HCT116 (cell line): ENCODE measurements around the gene CADPS2.

ENCODE experiments used
- CTCF ChIP-seq, 3 experiments: fragments of 200-600 bp in 1 of 3; sonication (generic) in 1 of 3; IDR thresholded peaks in 2 of 3; conservative IDR thresholded peaks in 1 of 3; 2 replicates each; pipeline ENCODE4 v1.5.1; 2012 to 2017; ENCODE audit warnings: low read depth in 2 of 3, low read length in 2 of 3, antibody characterized with exemption in 1 of 3, borderline replicate concordance in 1 of 3, control low read depth in 1 of 3, mild to moderate bottlenecking in 1 of 3, mixed read lengths in 1 of 3, mixed run types in 1 of 3, moderate library complexity in 1 of 3; ENCODE audit not compliant: insufficient read depth in 1 of 3
- EZH2 ChIP-seq: fragments of 200-600 bp; sonication (generic); IDR thresholded peaks from 2 replicates; pipeline ENCODE4 v1.6.1; 2017; ENCODE audit warnings: antibody characterized with exemption, mixed run types
- POLR2A ChIP-seq: IDR thresholded peaks from 2 replicates; pipeline ENCODE4 v1.7.0; 2011; ENCODE audit warnings: borderline replicate concordance; ENCODE audit not compliant: insufficient read depth, insufficient read length; ENCODE audit errors: extremely low read depth
- SP1 ChIP-seq: IDR thresholded peaks from 2 replicates; pipeline ENCODE4 v1.6.1; 2012; ENCODE audit warnings: low read depth
- YY1 ChIP-seq: IDR thresholded peaks from 2 replicates; pipeline ENCODE4 v1.6.1; 2011; ENCODE audit warnings: low read length, low read depth, moderate library complexity, mild to moderate bottlenecking; ENCODE audit not compliant: insufficient replicate concordance; ENCODE audit errors: extremely low read depth
- ZNF274 ChIP-seq: fragments of 200-500 bp; sonication (Bioruptor generic); IDR thresholded peaks from 2 replicates; pipeline ENCODE4 v1.6.1; 2014; ENCODE audit warnings: mild to moderate bottlenecking, low read depth, low read length, inconsistent platforms

GRCh38 chr7:122470859-122471258 lies 415.4 kb downstream of the CADPS2 start:
- TF ChIP-seq CTCF (IDR thresholded peaks at IDR 0.05 in 2 of 3, conservative IDR thresholded peaks at IDR 0.05 in 1 of 3; ENCODE audit: borderline replicate concordance in 1 of 3, insufficient read depth in 1 of 3, low read depth in 2 of 3, low read length in 2 of 3) (no peak), POLR2A (no peak), EZH2 (no peak), YY1 (no peak), ZNF274 (no peak), SP1 (no peak)
